Naive thymus-derived CD8-positive, alpha-beta T cell (primary cell): ENCODE measurements around the gene ZNF644. TPM values are rescaled to one million over a fixed set of nuclear protein-coding genes. Genes with fewer than 3 reads are reported as not detected.

Experiments
- ATAC-seq, 2 donors: fragments of 150-1000 bp; cut with Tn5 transposase in 1 of 2; sonication (Bioruptor Pico), chemical (Tn5 transposase) in 1 of 2; 1 replicate in 1 of 2; 2 replicates in 1 of 2; pipeline ENCODE4 v1.10.0; 2021; ENCODE audit warnings: mild to moderate bottlenecking in 2 of 2, moderate library complexity in 2 of 2
- POLR2A ChIA-PET: fragments of 350-600 bp; sonication (Branson Sonifier 250); formaldehyde crosslinking; loops from one replicate; lab custom pipeline; 2021; ENCODE audit warnings: antibody characterized with exemption; lab: Charles Lee
- DNase-seq, 10 donors: peaks; one replicate each; pipeline versions ENCODE4 v3.0.0 to v3.0.0-alpha.2; 2020 to 2022
- H3K27ac Mint-ChIP-seq, 10 donors: one replicate each; pipeline ENCODE4 v1.8.0; 2020 to 2022; ENCODE audit warnings: mild to moderate bottlenecking in 10 of 10, mixed read lengths in 10 of 10, moderate library complexity in 4 of 10, inconsistent platforms in 1 of 10
- H3K27me3 Mint-ChIP-seq, 5 donors: one replicate each; pipeline ENCODE4 v1.8.0; 2021 to 2022; ENCODE audit warnings: mixed read lengths in 5 of 5
- H3K36me3 Mint-ChIP-seq, 3 donors: one replicate each; pipeline ENCODE4 v1.8.0; 2020 to 2022; ENCODE audit warnings: mixed read lengths in 3 of 3, mild to moderate bottlenecking in 2 of 3, inconsistent platforms in 1 of 3
- H3K4me1 Mint-ChIP-seq, 4 donors: one replicate each; pipeline ENCODE4 v1.8.0; 2021 to 2022; ENCODE audit warnings: mixed read lengths in 4 of 4
- H3K4me3 Mint-ChIP-seq, 10 donors: one replicate each; pipeline ENCODE4 v1.8.0; 2020 to 2022; ENCODE audit warnings: mild to moderate bottlenecking in 10 of 10, mixed read lengths in 10 of 10, moderate library complexity in 6 of 10, inconsistent platforms in 1 of 10
- H3K9me3 Mint-ChIP-seq, 9 donors: one replicate each; pipeline ENCODE4 v1.8.0; 2020 to 2022; ENCODE audit warnings: mixed read lengths in 9 of 9, mild to moderate bottlenecking in 3 of 9, inconsistent platforms in 1 of 9, moderate library complexity in 1 of 9
- polyA plus RNA-seq, 3 donors: library from polyadenylated mRNA; unstranded; fragments of 300-500 nt; fragmentation: Illumina TruSeq; gene quantifications; one replicate each; pipeline ENCODE4 v1.2.3, GENCODE V29; 2021
- total RNA-seq, 8 experiments: library from RNA in 2 of 8; stranded (reverse) in 2 of 8; gene quantifications; one replicate each; pipeline ENCODE4 v1.2.3 and lab custom pipeline; 2021 to 2026

The ZNF644 gene
- total and polyA plus RNA-seq, 5 experiments from 2014 or later: 44.4 to 78.5 (median 71.8) TPM

GRCh38 chr1:90996742-90997413 lies 25.0 kb downstream of the ZNF644 start:
- Mint-ChIP-seq H3K36me3 (peaks cover 31 to 66% (median 53%) of the 10 kb centered on the region in 3 donors), H3K4me3 (peak overlapping the region in 1 of 10 donors; percentile 16), H3K27ac (no peak overlapping the region), H3K27me3 (no peaks in the 10 kb centered on the region), H3K4me1 (peaks cover 32 to 87% (median 83%) of the 10 kb centered on the region in 4 donors), H3K9me3 (peaks cover 8 to 44% (median 26%) of the 10 kb centered on the region in 9 donors)
- POLR2A ChIA-PET: interaction anchor here (1.5 kb wide), 1 partner anchor 25 kb away, joined by 3 read pairs; the partner anchor contains the start of gene ZNF644
- ATAC-seq (no peak), DNase-seq (no peak)

DNA sequence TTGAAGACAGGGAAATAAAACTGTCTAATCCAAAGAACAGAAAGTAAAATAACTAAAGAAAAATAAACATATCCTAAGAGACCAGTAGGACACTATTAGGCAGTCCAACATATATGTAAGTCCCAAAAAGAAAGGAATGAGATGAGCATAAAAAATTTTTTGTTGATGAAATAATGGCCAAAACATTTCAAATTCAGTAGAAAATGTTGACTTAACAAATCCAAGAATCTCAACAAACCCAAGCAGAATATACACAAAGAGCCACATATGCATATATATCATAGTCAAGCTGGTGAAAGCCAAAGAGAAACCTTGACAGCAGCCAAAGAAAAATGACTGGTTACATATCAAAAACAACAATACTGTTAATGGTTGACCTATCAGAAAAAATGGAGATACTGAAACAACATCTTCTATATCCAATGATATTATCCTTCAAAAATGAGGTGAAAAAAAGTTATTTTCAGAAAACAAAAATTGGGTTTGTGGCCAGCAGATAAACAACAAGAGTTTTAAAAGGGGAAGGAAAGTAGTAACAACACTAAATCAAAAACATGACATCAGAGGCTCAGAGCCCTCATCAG lies 26.4 kb downstream of the ZNF644 start:
- DNase-seq: no peak
- POLR2A ChIA-PET: no interaction called here
- Mint-ChIP-seq H3K27ac (peak overlapping the region in 3 of 10 donors; percentile 45 to 66 (median 47)), H3K4me3 (peak overlapping the region in 5 of 10 donors; percentile 20 to 45 (median 32)), H3K36me3 (peaks cover 38 to 77% (median 61%) of the 10 kb centered on the region in 3 donors), H3K4me1 (peaks cover 27 to 87% (median 82%) of the 10 kb centered on the region in 4 donors), H3K27me3 (no peaks in the 10 kb centered on the region), H3K9me3 (peaks cover 8 to 50% (median 20%) of the 10 kb centered on the region in 9 donors)
- ATAC-seq: no peak

- Mint-ChIP-seq H3K4me3 (peak overlapping the region in 6 of 10 donors; percentile 22 to 60 (median 52)), H3K36me3 (peaks cover 44 to 79% (median 68%) of the 10 kb centered on the region in 3 donors)
- POLR2A ChIA-PET: no interaction called here
These were observed 27.4 kb downstream of the ZNF644 start for GRCh38 chr1:90994461-90994860.

GRCh38 chr1:90993245-90993644 lies 28.6 kb downstream of the ZNF644 start:
- peaks cover 8 to 57% (median 22%) of the 10 kb centered on the region in 9 donors for H3K9me3 Mint-ChIP-seq
- peak overlapping the region in 5 of 10 donors; percentile 1 to 40 (median 33) for H3K4me3 Mint-ChIP-seq
- POLR2A ChIA-PET: no interaction called here
- H3K27me3 Mint-ChIP-seq: no peaks in the 10 kb centered on the region
- no peak for ATAC-seq
- H3K36me3 Mint-ChIP-seq: peaks cover 56 to 79% (median 70%) of the 10 kb centered on the region in 3 donors
- peaks cover 20 to 85% (median 74%) of the 10 kb centered on the region in 4 donors for H3K4me1 Mint-ChIP-seq
- H3K27ac Mint-ChIP-seq: peak overlapping the region in 4 of 10 donors; percentile 23 to 45 (median 30)
- DNase-seq: no peak

More at GRCh38 chr1:90994461-90994860, 27.4 kb downstream of the ZNF644 start:
- DNase-seq (no peak), ATAC-seq (no peak)
- peaks cover 12 to 54% (median 18%) of the 10 kb centered on the region in 9 donors for H3K9me3 Mint-ChIP-seq
- H3K27me3 Mint-ChIP-seq: no peaks in the 10 kb centered on the region
- H3K27ac Mint-ChIP-seq: peak overlapping the region in 3 of 10 donors; percentile 4 to 66 (median 25)
- H3K4me1 Mint-ChIP-seq: peaks cover 20 to 87% (median 81%) of the 10 kb centered on the region in 4 donors

GRCh38 chr1:90990779-90991178 lies 31.1 kb downstream of the ZNF644 start:
- H3K9me3 Mint-ChIP-seq: peaks cover 8 to 54% (median 25%) of the 10 kb centered on the region in 9 donors
- peaks cover 51 to 69% (median 67%) of the 10 kb centered on the region in 3 donors for H3K36me3 Mint-ChIP-seq
- POLR2A ChIA-PET: no interaction called here
- ATAC-seq (no peak), DNase-seq (no peak)
- H3K4me3 Mint-ChIP-seq: peak overlapping the region in 3 of 10 donors; percentile 3 to 25 (median 18)
- H3K27ac Mint-ChIP-seq: peak overlapping the region in 2 of 10 donors; percentile 47 to 51
- peaks cover 23 to 91% (median 77%) of the 10 kb centered on the region in 4 donors for H3K4me1 Mint-ChIP-seq
- no peaks in the 10 kb centered on the region for H3K27me3 Mint-ChIP-seq

GRCh38 chr1:90989990-90990389 lies 31.8 kb downstream of the ZNF644 start:
- peaks cover 26 to 90% (median 76%) of the 10 kb centered on the region in 4 donors for H3K4me1 Mint-ChIP-seq
- POLR2A ChIA-PET: no interaction called here
- ATAC-seq (no peak), DNase-seq (no peak)
- H3K27me3 Mint-ChIP-seq: no peaks in the 10 kb centered on the region
- peaks cover 5 to 46% (median 20%) of the 10 kb centered on the region in 9 donors for H3K9me3 Mint-ChIP-seq
- no peak overlapping the region for H3K4me3 Mint-ChIP-seq
- peaks cover 48 to 63% (median 61%) of the 10 kb centered on the region in 3 donors for H3K36me3 Mint-ChIP-seq
- H3K27ac Mint-ChIP-seq: peak overlapping the region in 3 of 10 donors; percentile 26 to 51 (median 47)

DNA sequence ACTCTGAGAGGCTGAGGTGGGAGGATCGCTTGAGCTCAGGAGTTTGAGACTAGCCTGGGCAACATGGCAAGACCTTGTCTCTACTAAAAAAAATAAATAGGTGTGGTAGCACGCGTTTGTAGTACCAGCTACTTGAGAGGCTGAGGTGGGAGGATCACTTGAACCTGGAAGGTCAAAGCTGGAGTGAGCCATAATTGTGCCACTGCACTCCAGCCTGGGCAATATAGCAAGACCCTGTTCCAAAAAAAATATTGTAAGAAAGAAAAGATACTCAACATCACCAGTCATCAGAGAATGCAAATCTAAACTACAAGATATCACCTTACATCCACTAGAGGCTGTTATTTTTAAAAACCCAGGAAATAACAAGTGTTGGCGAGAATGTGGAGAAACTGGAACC lies 32.5 kb downstream of the ZNF644 start:
- Mint-ChIP-seq H3K27ac (no peak overlapping the region), H3K9me3 (peaks cover 0 to 41% (median 20%) of the 10 kb centered on the region in 9 donors), H3K27me3 (no peaks in the 10 kb centered on the region), H3K4me1 (peaks cover 22 to 88% (median 71%) of the 10 kb centered on the region in 4 donors), H3K36me3 (peaks cover 48 to 57% (median 57%) of the 10 kb centered on the region in 3 donors), H3K4me3 (no peak overlapping the region)
- ATAC-seq: no peak
- DNase-seq: no peak
- POLR2A ChIA-PET: interaction anchor here (0.6 kb wide), 1 partner anchor 10 kb away, joined by 4 read pairs; no protein-coding TSS in a partner anchor

DNA sequence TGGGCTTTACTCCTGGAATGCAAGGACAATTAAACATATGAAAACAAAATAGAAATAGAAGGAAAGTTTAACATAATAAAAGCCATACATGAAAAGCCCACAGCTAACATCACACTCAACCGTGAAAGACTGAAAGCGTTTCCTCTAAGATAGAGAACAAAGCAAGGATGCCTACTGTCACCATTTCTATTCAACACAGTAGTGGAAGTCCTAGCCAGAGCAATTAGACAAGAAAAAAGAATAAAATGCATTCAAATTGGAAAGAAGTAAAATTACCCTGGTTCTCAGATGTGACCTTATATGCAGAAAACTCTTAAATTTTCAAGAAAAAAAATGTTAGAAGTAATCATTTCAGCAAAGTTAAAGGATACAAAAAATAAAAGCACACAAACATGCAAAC lies 34.0 kb downstream of the ZNF644 start:
- peak overlapping the region in 4 of 10 donors; percentile 11 to 23 (median 20) for H3K4me3 Mint-ChIP-seq

DNA sequence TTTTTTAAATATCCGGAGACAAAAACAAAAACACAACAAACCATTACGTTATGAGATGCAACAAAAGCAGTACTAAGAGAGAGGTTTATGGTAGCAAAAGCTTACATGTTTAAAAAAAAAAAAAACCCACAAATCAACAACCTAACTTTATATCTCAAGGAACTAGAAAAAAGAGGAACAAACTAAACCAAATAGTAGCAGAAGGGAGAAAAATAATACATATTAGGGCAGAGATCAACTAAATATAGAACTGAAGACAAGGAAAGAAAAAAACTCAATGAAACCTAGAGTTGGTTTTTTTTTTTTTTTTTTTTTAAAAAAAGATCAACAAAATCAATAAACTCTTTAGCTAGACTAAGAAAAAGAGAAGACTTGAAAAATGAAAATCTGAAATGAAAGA lies 34.9 kb downstream of the ZNF644 start:
- no peaks in the 10 kb centered on the region for H3K27me3 Mint-ChIP-seq
- H3K4me3 Mint-ChIP-seq: peak overlapping the region in 5 of 10 donors; percentile 11 to 51 (median 28)
- H3K9me3 Mint-ChIP-seq: peaks cover 0 to 41% (median 20%) of the 10 kb centered on the region in 9 donors
- H3K27ac Mint-ChIP-seq: peak overlapping the region in 3 of 10 donors; percentile 56 to 72 (median 57)
- peaks cover 22 to 88% (median 66%) of the 10 kb centered on the region in 4 donors for H3K4me1 Mint-ChIP-seq
- DNase-seq (no peak), ATAC-seq (no peak)
- POLR2A ChIA-PET: interaction anchor here (0.8 kb wide), 1 partner anchor 35 kb away, joined by 6 read pairs; the partner anchor contains the start of gene ZNF644
- H3K36me3 Mint-ChIP-seq: peaks cover 40 to 54% (median 53%) of the 10 kb centered on the region in 3 donors

More for the DNA sequence above, 34.0 kb downstream of the ZNF644 start:
- Mint-ChIP-seq H3K36me3 (peaks cover 42 to 58% (median 56%) of the 10 kb centered on the region in 3 donors), H3K9me3 (peaks cover 0 to 41% (median 20%) of the 10 kb centered on the region in 9 donors), H3K4me1 (peaks cover 21 to 88% (median 69%) of the 10 kb centered on the region in 4 donors), H3K27ac (no peak overlapping the region), H3K27me3 (no peaks in the 10 kb centered on the region)
- no peak for ATAC-seq
- POLR2A ChIA-PET: no interaction called here
- no peak for DNase-seq

DNA sequence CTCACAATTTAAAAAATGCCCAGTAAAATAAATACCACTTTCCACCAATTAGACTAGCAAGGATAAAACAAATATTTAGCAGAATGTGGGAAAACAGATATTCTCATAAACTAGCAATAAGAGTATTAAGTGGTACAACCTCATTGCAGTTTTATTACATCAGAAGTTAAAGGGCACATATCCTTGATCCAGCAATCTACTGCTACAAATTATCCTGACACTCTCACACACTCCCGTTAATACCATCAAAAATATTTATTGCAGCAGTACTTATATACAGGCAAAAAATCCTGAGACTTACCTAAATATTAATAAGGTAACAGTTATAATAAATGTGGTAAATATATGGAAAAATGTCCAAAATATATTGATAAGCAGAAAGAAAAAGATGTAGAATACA lies 44.3 kb downstream of the ZNF644 start:
- no peak for ATAC-seq
- no peak overlapping the region for H3K4me3 Mint-ChIP-seq
- peaks cover 0 to 2% (median 0%) of the 10 kb centered on the region in 9 donors for H3K9me3 Mint-ChIP-seq
- H3K27me3 Mint-ChIP-seq: no peaks in the 10 kb centered on the region
- peak overlapping the region in 1 of 10 donors; percentile 40 for H3K27ac Mint-ChIP-seq
- POLR2A ChIA-PET: no interaction called here
- peaks cover 12 to 73% (median 28%) of the 10 kb centered on the region in 3 donors for H3K36me3 Mint-ChIP-seq
- DNase-seq: no peak
- H3K4me1 Mint-ChIP-seq: peaks cover 19 to 47% (median 41%) of the 10 kb centered on the region in 4 donors

DNA sequence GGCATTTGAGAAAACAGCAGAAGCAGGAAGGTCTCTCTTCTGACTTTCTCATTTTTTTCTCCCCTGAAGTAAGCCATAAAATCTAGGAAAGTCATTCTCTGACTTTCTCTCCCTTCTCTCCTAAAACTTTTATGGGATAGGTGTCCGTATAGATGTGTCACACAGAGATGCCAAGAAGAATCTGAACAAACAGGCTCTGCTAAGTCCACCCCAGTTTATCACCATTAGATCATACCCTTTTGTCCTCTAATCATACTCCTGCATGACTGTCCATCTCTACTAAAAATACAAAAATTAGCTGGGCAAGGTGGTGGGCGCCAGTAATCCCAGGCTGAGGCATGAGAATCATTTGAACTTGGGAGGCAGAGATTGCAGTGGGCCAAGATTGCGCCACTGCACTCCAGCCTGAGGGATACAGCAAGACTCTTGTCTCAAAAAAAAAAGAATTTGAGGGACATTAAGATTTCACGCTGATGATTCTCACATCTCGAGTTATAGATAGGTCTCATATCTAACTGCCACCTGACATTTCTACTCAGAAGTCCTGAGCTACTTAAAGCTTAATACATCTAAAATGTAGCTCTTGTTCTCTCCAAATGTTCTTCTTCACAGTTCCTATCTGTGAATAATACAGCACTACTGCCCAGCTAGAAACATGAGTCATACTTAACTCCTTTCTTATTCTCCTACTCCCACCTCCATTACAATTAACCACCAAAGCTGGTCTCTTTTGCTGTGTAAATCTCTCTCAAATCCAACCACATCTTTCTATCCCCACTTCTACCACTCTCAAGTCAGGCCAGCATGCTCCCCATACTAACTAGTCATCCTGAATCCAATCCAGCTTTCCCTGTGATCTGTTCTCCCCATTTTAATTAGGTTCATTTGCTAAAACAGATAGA lies 47.7 kb downstream of the ZNF644 start:
- peaks cover 19 to 54% (median 46%) of the 10 kb centered on the region in 4 donors for H3K4me1 Mint-ChIP-seq
- H3K4me3 Mint-ChIP-seq: no peak overlapping the region
- DNase-seq: no peak
- H3K27ac Mint-ChIP-seq: peak overlapping the region in 6 of 10 donors; percentile 6 to 64 (median 45)
- POLR2A ChIA-PET: no interaction called here
- H3K9me3 Mint-ChIP-seq: peaks cover 0 to 2% (median 0%) of the 10 kb centered on the region in 9 donors
- ATAC-seq: peak in 1 of 2 donors; percentile 35
- peaks cover 18 to 64% (median 32%) of the 10 kb centered on the region in 3 donors for H3K36me3 Mint-ChIP-seq
- H3K27me3 Mint-ChIP-seq: no peaks in the 10 kb centered on the region
